GM11168 (cell line): ENCODE results near the gene GYG1.

Source experiments
- in situ Hi-C: fragments of 300-500 bp; cut with MboI; formaldehyde crosslinking; loops from one replicate; pipeline ENCODE4 v1.12.0; 2022; ENCODE audit warnings: low sequenced_read_pairs; ENCODE audit not compliant: unreplicated experiment

The GYG1 gene

DNA sequence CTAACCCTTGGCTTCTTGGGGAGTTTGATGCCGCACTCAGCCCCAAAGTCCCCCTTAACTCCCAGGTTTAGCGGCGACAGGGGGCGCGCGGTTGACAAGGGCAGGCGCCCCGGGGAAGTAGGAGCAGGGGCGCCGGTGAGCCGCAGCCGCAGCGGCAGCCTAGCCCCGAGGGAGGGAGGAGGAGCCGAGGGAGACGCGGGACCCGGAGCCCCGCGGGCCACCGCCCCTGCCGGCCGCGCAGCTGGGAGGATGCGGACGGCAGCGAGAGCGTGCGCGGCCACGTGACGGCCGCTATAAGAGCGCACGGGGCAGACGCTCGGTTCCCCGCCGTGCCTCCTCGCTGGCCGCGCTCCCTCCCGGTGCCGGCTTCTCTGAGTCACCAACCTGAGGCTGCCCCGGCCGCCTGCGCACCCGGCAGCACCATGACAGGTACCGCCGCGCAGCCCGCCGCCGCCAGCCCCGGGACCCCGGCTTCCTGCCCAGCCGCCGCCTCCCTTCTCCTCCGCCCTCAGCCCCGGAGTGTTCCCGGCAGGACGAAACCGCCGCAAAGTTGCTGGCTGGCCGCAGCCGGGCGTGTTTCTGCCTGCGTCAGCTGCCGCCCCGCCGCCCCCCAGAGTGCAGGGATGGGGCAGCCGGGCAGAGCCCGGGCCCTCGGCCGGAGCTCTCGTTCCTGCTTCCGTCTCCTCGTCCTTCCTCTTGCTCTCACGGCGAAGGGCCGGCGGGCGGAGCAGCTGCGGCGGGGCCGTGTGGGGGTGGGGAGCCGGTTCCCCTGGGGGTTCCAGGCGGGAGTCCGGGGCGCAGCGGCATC, at the start of gene GYG1:
GYG1 (plus strand) TSS at position 322 of the 808 bp plus-strand sequence; CDS start at position 423, 101 bp downstream.
- in situ Hi-C loops = no loop called here

GRCh38 chr3:148943506-148944205, 47.7 kb upstream of the GYG1 start:
- in situ Hi-C loops = loop anchor here (10.0 kb wide), 1 partner anchor 79 kb away; the partner anchor contains the start of gene CPA3

DNA sequence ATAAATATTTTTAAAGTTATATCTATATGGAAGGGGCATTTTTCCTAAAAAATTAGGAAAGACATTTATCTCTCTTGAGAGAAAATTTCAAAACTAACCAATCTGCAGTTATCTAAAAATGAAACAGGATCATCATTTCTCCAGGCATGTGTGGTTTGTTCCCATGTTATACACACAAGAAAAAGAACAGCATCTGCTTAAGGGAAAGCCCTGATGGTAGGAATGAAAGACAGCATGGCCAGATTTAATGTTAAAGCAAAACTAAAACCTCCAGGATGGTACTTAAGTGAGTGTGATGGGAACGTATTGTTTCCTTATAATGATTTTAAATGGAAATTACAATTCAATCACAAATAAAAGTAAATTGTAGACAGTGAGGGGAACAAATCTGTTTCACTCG, 46.2 kb upstream of the GYG1 start:
- in situ Hi-C loops = loop anchor here (10.0 kb wide), 1 partner anchor 80 kb away; the partner anchor contains the start of gene CPA3

- in situ Hi-C loops = loop anchor here (10.0 kb wide), 1 partner anchor 84 kb away; the partner anchor contains the start of gene CPA3
These were observed 42.3 kb upstream of the GYG1 start for GRCh38 chr3:148948913-148949657.

GRCh38 chr3:148950806-148951205, 40.5 kb upstream of the GYG1 start:
- in situ Hi-C loops = loop anchor here (10.0 kb wide), 1 partner anchor 164 kb away; no protein-coding TSS in a partner anchor

- in situ Hi-C loops = loop anchor here (10.0 kb wide), 1 partner anchor 163 kb away; no protein-coding TSS in a partner anchor
These were observed 39.6 kb upstream of the GYG1 start for GRCh38 chr3:148951599-148952361.

DNA sequence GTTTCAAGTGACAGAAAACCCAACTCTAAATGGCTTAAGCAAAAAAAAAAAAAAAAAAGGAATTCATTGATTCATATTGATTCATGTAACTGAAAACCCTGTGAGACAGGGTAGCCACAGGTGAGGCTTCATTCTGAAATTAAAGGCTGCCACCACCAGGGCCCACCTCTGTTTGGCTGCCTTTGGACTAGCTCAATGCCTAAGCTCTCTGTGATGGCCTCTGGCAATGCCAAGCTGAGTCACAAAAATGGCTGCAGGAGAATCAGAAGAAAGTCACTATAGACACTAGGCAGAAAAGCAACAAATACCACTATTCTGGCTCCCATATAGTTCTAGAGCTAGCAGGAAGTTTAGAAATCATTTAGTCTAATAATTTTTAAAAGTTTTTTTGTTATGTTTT, 38.2 kb upstream of the GYG1 start:
- in situ Hi-C loops = loop anchor here (10.0 kb wide), 1 partner anchor 162 kb away; no protein-coding TSS in a partner anchor

- in situ Hi-C loops = loop anchor here (5.0 to 10.0 kb wide), 2 partner anchors 160 to 322 kb away; no protein-coding TSS in a partner anchor
These were observed 36.4 kb upstream of the GYG1 start for GRCh38 chr3:148954981-148955380.

- in situ Hi-C loops = loop anchor here (5.0 to 10.0 kb wide), 2 partner anchors 159 to 322 kb away; no protein-coding TSS in a partner anchor
These were observed 35.6 kb upstream of the GYG1 start for GRCh38 chr3:148955544-148956346.

DNA sequence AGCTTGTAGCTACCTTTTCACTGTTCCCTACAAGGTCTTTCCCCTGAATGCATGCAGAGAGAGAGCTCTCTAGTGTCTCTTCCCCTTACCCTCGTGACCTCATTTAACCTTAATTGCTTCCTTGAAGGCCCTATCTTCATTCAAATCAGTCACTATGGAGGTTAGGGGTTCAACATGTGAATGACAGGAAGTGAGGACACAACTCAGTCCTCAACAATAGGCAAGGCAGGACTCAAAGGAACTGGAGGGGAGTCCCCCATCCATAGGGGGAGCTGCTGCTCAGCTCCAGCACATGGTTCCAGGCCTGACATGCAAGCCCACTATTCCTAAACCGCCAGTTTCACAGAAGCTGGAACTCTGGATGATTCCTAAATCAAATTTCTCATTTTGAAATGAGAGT, 33.8 kb upstream of the GYG1 start:
- in situ Hi-C loops = loop anchor here (5.0 to 10.0 kb wide), 2 partner anchors 157 to 320 kb away; no protein-coding TSS in a partner anchor

GRCh38 chr3:148958696-148959095, 32.6 kb upstream of the GYG1 start:
- in situ Hi-C loops = loop anchor here (5.0 to 10.0 kb wide), 2 partner anchors 156 to 319 kb away; no protein-coding TSS in a partner anchor

- in situ Hi-C loops = no loop called here
These were observed 28.8 kb upstream of the GYG1 start for GRCh38 chr3:148962513-148962912.

GRCh38 chr3:148964809-148965208, 26.5 kb upstream of the GYG1 start:
- in situ Hi-C loops = no loop called here

DNA sequence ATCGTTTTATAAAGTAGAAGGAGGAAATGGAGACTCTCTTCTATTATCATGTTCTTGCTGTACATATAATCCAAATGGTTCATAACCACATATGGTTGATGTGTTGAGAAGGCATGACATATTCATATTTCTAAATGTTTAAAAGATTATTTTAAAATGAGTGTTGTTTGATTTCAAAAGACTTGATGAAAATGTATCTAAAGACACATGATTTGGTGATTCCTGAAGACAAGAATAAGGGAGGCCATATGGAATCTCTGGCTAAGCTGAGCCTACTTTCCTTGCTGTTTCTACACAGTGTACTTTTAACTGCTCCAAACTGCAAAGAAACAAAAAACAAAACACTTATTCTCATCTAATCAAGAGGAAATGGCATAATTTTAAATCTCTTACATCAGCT, 23.0 kb upstream of the GYG1 start:
- in situ Hi-C loops = no loop called here

DNA sequence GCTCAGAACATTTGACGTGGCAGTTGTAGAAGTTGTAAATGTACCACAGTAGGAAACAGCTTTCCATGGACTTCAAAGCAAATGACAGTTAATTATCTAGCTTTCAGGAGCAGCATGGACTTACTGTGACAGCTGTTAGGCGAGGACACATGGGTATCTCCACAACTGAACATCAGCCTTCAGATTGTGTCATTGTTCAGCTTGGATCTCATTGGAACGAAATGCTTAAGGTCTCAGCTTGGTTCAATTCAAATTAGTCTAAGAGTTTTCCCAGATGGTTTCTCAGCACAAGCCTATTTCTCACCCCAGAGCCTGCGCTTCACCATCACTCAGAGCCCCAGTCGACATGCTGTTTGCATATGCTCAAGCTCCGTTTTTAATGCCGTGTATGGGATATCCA, 21.1 kb upstream of the GYG1 start:
- in situ Hi-C loops = no loop called here

GRCh38 chr3:148971401-148972163, 19.8 kb upstream of the GYG1 start:
- in situ Hi-C loops = no loop called here

DNA sequence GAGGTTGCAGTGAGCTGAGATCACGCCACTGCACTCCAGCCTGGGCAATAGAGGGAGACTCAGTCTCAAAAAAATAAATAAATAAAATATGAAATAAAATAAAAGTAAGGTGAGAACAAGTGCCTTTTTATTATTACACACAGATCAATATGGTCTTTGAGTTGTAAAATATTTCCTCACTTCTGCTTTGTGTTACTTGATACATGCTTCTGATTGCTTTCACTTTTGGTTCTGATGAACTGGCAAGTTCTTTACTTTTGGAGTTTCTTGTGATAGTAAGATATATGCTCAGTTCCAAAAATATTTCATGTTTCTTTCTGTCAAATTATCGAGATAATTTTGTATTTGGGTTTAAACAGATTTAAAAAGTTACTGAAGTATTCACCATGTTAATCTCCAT, 16.6 kb upstream of the GYG1 start:
- in situ Hi-C loops = no loop called here

- in situ Hi-C loops = no loop called here
These were observed 16.1 kb upstream of the GYG1 start for GRCh38 chr3:148975248-148975647.
